Upper lobe of right lung (tissue), 1 donor: ENCODE data around the gene IDE. TPM values are rescaled to one million over a fixed set of nuclear protein-coding genes. Genes with fewer than 3 reads are reported as not detected.
"Not testable (repeated sequence)": the region's sequence is repeated elsewhere in the genome, so short reads cannot be mapped to it uniquely, and the experiment has no call there.

Experiments used
- ATAC-seq: fragments of 200-7000 bp; cut with Tn5 transposase; one replicate; pipeline ENCODE4 v1.9.1; 2020; ENCODE audit warnings: mild to moderate bottlenecking, moderate library complexity
- DNase-seq: peaks from one replicate; pipeline ENCODE4 v3.0.0-alpha.2; 2020
- H3K27ac ChIP-seq: fragments of 200-600 bp; one replicate; pipeline ENCODE4 v1.8.0; 2022
- H3K27me3 ChIP-seq: fragments of 200-600 bp; one replicate; pipeline ENCODE4 v1.8.0; 2022; ENCODE audit warnings: mild to moderate bottlenecking
- H3K36me3 ChIP-seq: fragments of 200-600 bp; one replicate; pipeline ENCODE4 v1.8.0; 2022
- H3K4me1 ChIP-seq: fragments of 200-600 bp; one replicate; pipeline ENCODE4 v1.8.0; 2022
- H3K4me3 ChIP-seq: fragments of 200-600 bp; one replicate; pipeline ENCODE4 v1.8.0; 2022; ENCODE audit warnings: mild to moderate bottlenecking
- H3K9me3 ChIP-seq: fragments of 200-600 bp; one replicate; pipeline ENCODE4 v1.8.0; 2022
- intact Hi-C: fragments of 100-400 bp; cut with DNase I; formaldehyde crosslinking; loops from one replicate; pipeline ENCODE4 v1.11.0; 2022
- total RNA-seq: library from RNA; stranded (reverse); fragmentation: NEBNext Ultra II Directional; extraction: Animal tissue kit (Norgen Biotek cat#: 25700); gene quantifications from one replicate; pipeline ENCODE4 v1.2.1, GENCODE V29; 2021
- TF ChIP-seq, protein P1 (sequence below): fragments of 200-600 bp; IDR thresholded peaks from one replicate; pipeline ENCODE4 v1.8.0; 2022; ENCODE audit warnings: antibody characterized with exemption
- donor health status: DM: no; HTN: yes; CAD: no; lungs with severe emphysema.

IDE gene
- total RNA-seq, 1 donor from 2014 or later: 35.2 TPM

- intact Hi-C loops: no loop called here
- Histone ChIP-seq H3K9me3 (no peaks in the 10 kb centered on the region), H3K36me3 (no peaks in the 10 kb centered on the region), H3K27ac (no peak overlapping the region), H3K27me3 (no peaks in the 10 kb centered on the region), H3K4me3 (no peak overlapping the region), H3K4me1 (no peaks in the 10 kb centered on the region)
- no peak for DNase-seq
- ATAC-seq: peak; percentile 18
- TF ChIP-seq, protein P1, sequence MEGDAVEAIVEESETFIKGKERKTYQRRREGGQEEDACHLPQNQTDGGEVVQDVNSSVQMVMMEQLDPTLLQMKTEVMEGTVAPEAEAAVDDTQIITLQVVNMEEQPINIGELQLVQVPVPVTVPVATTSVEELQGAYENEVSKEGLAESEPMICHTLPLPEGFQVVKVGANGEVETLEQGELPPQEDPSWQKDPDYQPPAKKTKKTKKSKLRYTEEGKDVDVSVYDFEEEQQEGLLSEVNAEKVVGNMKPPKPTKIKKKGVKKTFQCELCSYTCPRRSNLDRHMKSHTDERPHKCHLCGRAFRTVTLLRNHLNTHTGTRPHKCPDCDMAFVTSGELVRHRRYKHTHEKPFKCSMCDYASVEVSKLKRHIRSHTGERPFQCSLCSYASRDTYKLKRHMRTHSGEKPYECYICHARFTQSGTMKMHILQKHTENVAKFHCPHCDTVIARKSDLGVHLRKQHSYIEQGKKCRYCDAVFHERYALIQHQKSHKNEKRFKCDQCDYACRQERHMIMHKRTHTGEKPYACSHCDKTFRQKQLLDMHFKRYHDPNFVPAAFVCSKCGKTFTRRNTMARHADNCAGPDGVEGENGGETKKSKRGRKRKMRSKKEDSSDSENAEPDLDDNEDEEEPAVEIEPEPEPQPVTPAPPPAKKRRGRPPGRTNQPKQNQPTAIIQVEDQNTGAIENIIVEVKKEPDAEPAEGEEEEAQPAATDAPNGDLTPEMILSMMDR: no peak
Measured at GRCh38 chr10:92407305-92408016, 166.4 kb downstream of the IDE start.

- Histone ChIP-seq H3K9me3 (no peaks in the 10 kb centered on the region), H3K36me3 (no peaks in the 10 kb centered on the region), H3K4me1 (no peaks in the 10 kb centered on the region), H3K4me3 (no peak overlapping the region), H3K27me3 (no peaks in the 10 kb centered on the region), H3K27ac (no peak overlapping the region)
- intact Hi-C loops: no loop called here
- DNase-seq: no peak
- TF ChIP-seq, protein P1: no peak
- ATAC-seq: no peak
Measured at GRCh38 chr10:92405419-92405924, 168.4 kb downstream of the IDE start.

DNA sequence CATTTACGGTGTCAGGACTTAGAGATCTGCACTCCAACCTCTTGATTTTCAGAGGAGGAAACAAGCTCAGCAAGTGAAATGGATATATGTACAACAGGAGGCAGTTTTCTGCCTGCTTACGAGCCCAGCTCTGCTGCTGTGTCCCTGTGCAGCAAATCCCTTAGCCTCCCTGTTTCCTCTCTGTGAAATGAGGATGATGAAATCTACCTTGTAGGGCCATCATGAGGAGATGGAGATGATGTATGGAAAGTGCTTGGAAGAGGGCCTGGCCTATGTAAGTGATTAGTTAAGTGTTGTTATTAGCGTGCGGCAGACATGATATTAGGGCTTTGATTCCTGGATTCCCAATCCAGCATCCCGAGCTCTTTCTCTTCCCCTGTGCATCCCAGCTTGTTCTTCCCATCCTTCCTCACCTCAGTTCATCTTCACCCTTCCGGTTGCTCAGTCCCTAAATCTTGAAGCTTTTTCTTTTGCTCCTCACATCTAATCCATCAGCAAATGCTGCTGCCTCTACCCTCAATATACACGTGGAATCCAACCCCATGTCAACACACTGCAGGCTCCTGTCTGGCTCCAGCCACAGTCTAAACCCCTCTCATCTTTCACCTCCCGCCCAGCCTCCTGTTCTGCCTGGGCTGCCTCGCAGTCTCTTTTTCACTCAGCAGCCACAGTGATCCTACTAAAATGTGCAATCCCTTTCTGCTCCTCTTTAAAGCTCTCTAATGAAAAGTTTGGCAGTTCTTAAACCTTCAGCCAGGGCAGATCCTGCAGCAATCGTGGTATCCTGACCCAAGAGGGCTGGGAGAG is 169.1 kb downstream of the IDE start:
- no peaks in the 10 kb centered on the region for H3K4me1 ChIP-seq
- H3K4me3 ChIP-seq: no peak overlapping the region
- H3K36me3 ChIP-seq: no peaks in the 10 kb centered on the region
- intact Hi-C loops: no loop called here
- H3K9me3 ChIP-seq: no peaks in the 10 kb centered on the region
- no peak overlapping the region for H3K27ac ChIP-seq
- H3K27me3 ChIP-seq: no peaks in the 10 kb centered on the region
- TF ChIP-seq, protein P1: no peak
- no peak for DNase-seq
- ATAC-seq: no peak

- H3K9me3 ChIP-seq, ATAC-seq, H3K36me3 ChIP-seq, intact Hi-C loops, H3K27ac ChIP-seq, H3K27me3 ChIP-seq, H3K4me3 ChIP-seq, DNase-seq, H3K4me1 ChIP-seq: not testable (repeated sequence)
Measured at GRCh38 chr10:92402234-92402633, 171.7 kb downstream of the IDE start.

Other genes with a start within 250 kb of the IDE start
- 0.93 TPM for gene KIF11, start 19.0 kb upstream of the IDE start, total RNA-seq
- 12.2 TPM for gene HHEX, start 115.9 kb upstream of the IDE start, total RNA-seq